ENCODE data around the gene CCL19.

Gene CCL19

DNA sequence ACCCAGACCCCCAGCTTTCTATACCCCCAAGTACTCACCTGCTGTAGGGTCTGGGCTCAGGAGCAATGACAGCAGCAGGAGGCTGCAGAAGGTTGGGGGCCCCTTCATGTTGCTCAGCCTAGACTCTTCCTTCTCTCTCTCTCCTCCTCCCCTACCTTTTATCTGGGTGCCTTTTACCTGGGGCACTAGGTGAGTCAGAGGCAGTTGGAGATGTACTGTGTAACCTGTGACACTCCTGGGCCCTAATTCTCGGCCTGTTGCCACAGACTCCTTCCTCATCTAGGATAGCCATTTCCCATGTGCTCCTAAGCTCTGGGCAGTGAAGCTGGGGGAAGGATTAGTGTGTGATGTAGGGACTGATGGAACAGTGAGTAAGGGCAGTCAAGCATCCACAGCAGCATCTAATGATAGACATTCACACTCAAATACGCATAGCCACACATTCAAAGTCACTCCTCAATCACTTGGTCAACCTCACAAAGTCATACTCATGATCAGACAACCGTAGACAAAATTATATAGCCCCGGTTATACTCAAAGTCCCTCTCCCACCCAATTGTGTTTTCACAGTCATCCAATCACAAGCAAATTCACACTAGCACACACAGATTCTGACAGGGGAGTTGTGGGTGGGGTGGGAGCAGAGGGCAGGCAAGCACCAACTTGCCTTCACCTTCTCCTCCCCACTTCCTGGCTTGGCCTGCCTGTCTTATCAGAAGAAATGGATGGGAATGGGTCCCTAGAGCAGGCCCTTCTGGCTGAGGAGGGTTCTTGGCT, 28.4 kb downstream of the CCL19 start, which contains the start of gene CCL27:
TSS of gene CCL27 (minus strand) at position 132 of the 777 bp plus-strand sequence. CDS start at position 108, 24 bp downstream.
- no peak for DNase-seq (ENCODE audit: low read depth, low spot score)

DNA sequence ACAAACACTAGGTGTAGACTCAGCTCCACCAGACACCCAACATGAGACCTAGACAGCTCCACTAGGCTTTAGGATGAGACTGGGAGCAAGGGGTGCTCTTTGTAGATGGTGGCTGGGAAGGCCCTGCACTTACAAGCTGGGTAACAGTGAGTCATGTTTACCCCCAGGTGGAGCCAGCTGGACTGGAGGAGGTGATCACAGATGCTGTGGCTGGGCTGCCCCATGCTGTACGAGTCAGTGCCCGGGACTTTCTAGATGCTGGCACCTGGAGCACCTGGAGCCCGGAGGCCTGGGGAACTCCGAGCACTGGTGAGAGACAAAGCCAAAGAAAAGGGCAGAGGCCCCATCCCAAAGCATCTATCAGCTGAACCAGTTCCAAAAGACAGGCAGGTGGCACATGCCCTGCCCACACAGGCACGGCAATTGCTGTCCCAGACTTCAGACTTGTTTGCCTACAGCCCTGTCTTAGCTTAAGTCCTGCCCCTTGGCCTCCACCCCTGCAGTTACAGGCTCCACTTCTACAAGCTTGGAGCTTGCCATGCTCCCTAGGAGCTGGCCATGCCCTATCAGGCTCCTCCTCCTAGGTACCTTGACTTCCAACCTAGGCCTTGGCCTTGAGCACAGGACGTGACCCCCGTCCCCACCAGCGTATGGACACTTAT, 31.4 kb downstream of the CCL19 start:
- DNase-seq (ENCODE audit: low read depth, low spot score) = peak; percentile 16

GRCh38 chr9:34658461-34658860, 32.6 kb downstream of the CCL19 start:
- DNase-seq (ENCODE audit: low read depth, low spot score) = no peak

GRCh38 chr9:34656992-34657391, 34.1 kb downstream of the CCL19 start:
- DNase-seq (ENCODE audit: low read depth, low spot score) = no peak

DNA sequence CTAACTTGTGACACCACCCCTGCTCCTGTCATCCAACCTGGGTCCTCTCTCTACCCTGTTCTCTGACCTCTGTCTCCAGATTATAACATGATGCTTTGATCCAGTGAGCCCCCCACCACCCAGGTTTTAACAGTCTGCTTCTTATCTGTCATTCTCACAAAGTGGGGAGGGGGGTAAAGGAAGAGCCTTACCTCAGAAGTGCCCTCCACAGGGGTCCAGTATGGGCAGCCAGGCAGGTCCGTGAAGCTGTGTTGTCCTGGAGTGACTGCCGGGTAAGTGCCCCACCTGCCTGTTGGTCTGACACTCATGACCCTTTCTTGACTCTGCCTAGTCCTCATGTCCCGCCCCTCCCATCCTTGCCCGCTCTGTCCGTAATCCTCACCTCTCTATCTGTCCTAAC, 35.7 kb downstream of the CCL19 start:
- DNase-seq (ENCODE audit: low read depth, low spot score) = no peak

DNA sequence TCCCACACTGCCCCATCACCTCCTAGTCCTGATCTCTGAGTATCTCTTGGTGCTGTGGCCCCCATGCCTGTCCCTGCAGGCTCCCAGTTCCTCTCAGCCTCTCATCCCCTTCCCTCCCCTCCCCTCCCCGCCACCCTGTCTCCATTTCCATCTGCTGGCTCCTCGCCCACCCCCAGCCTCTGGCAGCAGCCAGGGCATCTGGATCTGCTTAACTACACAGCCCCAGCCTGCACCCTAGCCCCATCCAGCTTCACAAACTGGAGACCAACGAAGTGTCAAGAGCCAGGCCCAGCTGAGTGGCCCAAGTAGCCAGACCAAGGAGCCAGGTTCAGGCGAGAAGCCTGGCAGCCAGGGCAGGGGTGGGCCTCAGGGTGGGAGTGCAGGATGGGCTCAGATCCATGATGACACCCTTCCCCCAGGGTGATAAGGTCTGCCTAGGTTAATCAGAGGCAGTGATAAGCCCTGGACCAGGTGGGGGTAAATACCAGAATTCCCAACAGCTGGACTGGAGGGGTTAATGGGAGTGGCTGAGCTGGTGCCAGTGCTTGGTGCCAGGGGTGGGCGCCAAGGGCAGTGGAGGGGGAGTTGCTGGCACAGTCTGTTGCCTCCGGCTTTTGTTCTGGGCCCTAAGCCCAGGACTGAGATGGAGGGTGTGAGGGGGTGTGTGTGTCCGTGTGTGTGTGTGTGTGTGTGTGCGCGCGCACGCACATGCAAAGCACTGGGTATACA, 36.6 kb downstream of the CCL19 start:
- DNase-seq (ENCODE audit: low read depth, low spot score) = peak; percentile 76

DNA sequence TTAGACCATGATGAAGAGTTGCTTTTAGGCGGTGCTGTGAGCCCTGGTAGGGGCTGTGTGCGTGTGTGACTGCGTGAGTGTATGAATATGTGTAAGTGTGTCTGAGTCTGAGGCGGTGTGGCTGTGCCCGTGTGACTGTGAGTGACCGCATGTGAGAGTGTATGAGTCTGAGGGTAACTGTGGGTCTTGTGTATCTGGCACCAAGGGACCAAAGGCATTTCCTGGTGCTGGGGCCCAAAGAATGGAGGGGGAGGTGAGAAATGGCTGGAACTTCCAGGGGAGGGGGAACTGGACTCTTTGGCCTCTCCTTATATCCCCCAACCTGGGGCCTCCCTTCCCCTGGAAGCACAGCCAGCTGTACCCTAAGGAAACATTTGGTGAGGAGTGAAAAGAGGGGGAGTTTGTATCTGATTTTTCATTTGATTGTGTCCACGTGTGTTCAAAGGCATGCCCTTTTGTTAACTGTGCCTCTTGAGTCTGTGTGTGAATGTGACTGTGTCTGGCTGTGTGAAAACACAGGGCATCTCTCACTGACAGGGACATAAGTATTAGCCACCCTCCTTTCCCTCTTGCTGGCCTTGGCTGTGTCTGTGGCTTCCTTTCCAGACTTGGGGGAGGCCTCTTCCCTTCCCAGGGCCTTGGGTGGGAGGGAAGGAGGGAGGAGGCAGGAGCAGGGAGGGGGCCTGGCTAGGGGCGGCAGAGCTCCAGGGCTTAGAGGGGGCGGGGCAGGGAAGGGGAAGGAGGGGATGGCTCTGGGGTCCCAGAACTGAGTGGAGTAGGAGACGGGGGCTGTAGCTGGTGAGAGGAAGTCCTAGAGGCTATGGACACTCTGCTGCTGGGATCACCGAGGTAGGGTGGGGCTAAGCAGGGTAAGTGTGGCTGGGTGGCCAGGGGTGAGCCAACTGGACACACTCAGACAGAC, 37.7 kb downstream of the CCL19 start:
- DNase-seq (ENCODE audit: low read depth, low spot score) = peak; percentile 44

GRCh38 chr9:34652602-34653000, 38.5 kb downstream of the CCL19 start:
- no peak for DNase-seq (ENCODE audit: low read depth, low spot score)

DNA sequence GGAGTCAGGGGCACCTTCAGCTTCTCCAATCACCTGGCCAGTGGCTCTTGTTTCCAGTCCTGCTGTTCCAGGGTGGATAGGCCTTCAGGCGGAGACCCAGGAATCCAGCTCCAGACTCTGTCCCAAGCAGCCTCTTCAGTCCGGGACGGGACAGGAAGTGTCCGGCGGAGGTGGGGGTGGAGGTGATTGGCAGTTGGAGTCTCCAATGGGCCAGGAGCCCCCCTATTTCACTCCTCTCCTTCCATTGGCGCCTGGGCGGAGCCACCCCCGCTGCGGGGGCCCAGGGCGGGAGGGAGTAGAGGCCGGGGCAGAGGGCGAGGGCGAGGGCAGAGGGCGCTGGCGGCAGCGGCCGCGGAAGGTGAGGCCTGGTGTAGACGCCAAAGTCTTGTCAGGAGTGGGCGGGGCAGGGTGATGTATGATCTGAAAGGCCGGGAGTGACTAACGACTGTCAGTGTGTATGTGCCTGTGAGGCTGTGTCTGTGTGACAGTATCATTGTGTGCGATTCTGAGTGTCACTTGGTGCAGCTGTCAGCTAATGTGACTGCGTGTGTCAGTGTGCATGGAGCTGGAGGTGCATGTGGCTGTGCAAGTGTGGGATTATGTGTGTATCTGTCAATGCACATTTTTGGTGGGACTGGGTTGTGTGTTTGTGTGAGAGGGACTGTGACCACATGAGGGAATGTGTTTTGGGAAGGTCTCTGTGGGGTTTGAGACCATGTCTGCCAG, 39.0 kb downstream of the CCL19 start, which contains the start of gene IL11RA:
TSS of gene IL11RA (plus strand) at position 310 of the 726 bp plus-strand sequence. CDS start 3,033 bp downstream, outside the sequence.
- peak; percentile 81 for DNase-seq (ENCODE audit: low read depth, low spot score)

GRCh38 chr9:34651321-34651720, 39.8 kb downstream of the CCL19 start:
- peak; percentile 42 for DNase-seq (ENCODE audit: low read depth, low spot score)

DNA sequence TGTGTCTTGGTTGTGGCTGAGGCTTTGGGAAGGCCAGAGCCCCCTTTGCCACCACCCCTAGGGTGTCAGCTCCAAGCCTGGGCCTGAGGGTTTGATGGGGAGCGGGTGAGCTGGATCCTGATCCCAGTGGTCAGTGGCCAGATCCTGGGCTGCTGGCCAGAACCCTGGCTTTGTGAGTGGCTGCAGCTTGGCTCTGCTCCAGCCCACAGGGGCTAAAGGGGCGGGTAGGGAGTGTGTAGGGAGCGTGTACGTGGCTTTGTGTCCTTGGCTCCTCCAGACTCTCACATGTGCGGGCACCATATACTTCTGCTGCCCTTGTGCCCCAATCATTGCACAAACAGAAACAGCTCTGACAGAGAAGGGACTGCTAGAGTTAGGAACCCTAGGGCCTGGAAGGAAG, 40.3 kb downstream of the CCL19 start:
- peak; percentile 85 for DNase-seq (ENCODE audit: low read depth, low spot score)

DNA sequence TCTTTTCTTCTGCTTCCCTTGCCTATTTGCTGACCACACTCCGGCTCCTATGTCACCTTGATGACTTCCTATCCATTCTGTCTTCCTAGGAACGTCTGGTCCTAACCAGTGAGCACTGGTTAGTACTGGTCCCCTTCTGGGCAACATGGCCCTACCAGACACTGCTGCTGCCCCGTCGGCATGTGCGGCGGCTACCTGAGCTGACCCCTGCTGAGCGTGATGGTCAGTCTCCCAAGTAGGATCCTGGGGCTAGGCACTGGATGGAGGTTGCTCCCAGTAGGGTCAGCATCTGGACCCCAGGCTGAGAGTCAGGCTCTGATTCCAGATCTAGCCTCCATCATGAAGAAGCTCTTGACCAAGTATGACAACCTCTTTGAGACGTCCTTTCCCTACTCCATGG, 42.4 kb downstream of the CCL19 start:
- DNase-seq (ENCODE audit: low read depth, low spot score) = no peak

- DNase-seq (ENCODE audit: low read depth, low spot score) = no peak
Measured at GRCh38 chr9:34647651-34648050, 43.4 kb downstream of the CCL19 start.

DNA sequence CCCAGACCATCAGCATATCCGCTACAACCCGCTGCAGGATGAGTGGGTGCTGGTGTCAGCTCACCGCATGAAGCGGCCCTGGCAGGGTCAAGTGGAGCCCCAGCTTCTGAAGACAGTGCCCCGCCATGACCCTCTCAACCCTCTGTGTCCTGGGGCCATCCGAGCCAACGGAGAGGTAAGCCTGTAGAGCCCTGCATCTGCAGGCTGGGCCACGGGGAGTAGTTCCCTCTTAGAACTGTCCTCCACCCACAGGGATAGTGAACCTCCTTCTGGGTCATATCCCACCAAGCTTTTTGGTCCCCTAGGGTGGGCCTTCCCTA, 44.0 kb downstream of the CCL19 start:
- no peak for DNase-seq (ENCODE audit: low read depth, low spot score)

DNA sequence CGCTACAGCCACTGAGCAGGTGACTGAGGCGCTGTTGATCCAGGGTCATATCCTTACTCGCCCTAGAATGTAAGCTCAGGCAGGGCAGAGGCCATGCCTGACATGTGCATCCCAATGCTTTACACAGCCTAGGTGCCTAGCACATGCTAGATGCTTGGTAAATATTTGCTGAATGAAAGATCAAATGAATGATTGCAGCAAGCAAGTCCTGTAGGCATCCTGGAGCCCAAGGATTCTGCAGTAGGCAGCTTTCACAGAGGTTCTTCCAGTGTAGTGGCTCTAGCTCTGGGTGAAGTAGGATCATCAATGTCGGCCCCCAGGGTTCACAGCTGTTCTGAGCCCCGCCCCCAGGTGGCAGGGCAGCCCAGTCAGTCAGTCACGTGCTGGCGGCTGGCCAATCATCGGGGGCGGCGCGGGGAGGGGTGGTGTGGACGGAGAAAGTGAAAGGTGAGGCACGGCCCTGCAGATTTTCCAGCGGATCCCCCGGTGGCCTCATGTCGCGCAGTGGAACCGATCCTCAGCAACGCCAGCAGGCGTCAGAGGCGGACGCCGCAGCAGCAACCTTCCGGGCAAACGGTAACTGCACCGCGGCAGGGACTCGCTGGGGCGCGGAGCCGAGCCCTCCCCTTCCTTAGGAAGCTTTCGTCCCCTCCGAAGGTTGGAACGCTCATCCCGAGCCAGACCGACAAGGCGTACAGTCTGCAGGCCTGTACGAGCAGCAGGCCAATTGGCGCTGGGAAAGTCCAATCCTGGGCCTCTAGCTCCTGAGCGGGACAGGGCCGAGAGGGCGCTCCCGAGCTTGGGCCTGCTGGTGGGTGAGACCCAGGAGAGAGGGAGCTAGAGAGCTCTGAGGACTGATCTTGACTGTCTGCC, 44.6 kb downstream of the CCL19 start, which contains the start of gene GALT:
TSS of gene GALT (plus strand) at position 465 of the 873 bp plus-strand sequence. CDS start at position 495, 30 bp downstream.
- peak; percentile 93 for DNase-seq (ENCODE audit: low read depth, low spot score)

DNA sequence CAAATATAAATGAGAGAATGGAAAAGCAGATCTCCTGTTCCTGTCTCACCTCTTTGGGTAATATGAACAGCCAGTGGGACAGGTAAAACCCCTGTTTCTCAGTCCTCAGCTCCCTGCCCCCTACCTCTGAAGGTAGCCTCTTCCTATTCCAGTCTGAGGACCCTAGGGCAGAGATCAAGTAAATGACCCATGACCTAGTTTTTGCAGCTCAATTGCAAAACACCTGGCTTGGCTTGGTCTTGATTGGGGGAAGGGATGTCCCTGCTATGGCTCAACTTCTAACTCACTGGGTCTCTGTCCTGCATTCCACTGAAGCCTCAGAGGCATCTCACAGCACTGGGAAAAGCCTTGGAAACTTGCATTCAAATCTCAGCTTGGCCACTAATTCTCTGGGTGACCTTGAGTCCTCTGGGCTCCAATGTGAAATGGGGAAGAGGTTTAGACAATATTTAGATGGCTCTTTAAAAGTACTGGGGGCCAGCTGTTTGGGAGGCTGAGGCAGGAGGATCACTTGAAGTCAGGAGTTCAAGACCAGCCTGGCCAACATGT, 46.2 kb downstream of the CCL19 start:
- DNase-seq (ENCODE audit: low read depth, low spot score) = no peak

GRCh38 chr9:34642679-34643078, 48.4 kb downstream of the CCL19 start:
- no peak for DNase-seq (ENCODE audit: low read depth, low spot score)

Measured in astrocyte of the hippocampus (primary cell).